ENCODE data around the gene NEU1. TPM values are rescaled to one million over a fixed set of nuclear protein-coding genes. Genes with fewer than 3 reads are reported as not detected.
"Not testable (repeated sequence)": the region's sequence is repeated elsewhere in the genome, so short reads cannot be mapped to it uniquely, and the experiment has no call there.

The NEU1 gene
- total RNA-seq, 2 experiments from 2014 or later = 5.5 to 13.4 TPM

DNA sequence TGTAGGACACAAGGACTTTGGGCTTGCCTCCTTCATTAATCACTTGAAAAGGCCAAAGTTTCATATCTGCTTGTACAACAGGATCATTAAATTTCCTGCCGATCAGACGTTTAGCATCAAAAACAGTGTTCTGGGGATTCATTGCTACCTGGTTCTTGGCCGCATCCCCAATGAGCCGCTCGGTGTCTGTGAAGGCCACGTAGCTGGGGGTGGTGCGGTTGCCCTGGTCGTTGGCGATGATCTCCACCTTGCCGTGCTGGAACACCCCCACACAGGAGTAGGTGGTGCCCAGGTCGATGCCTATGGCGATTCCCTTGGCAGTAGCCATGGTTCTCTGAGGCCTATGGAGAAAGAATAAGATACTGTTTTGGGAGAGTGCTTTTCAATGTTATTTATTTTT lies 51.0 kb downstream of the NEU1 start:
- POLR2A ChIA-PET = interaction anchor here (1.1 to 1.2 kb wide), 2 partner anchors 15 to 148 kb away, joined by 3 read pairs; no protein-coding TSS in a partner anchor
- Histone ChIP-seq H3K4me3 (ENCODE audit: low read depth, low read length, poor library complexity, severe bottlenecking) (no peak overlapping the region), H3K36me3 (ENCODE audit: insufficient read depth, low read length) (no peaks in the 10 kb centered on the region), H3K9me3 (ENCODE audit: low read length) (no peaks in the 10 kb centered on the region), H3K4me1 (ENCODE audit: insufficient read depth, low read length, poor library complexity, severe bottlenecking) (peaks cover 6% of the 10 kb centered on the region), H3K9me2 (ENCODE audit: insufficient read depth, low read length) (no peaks in the 10 kb centered on the region), H2AFZ (ENCODE audit: low read length) (no peak overlapping the region), H3K4me2 (ENCODE audit: low read length) (no peak overlapping the region), H3K27ac (ENCODE audit: low read depth, low read length, poor library complexity, severe bottlenecking) (no peak overlapping the region), H3K79me2 (ENCODE audit: insufficient read depth, low read depth, low read length) (no peaks in the 10 kb centered on the region; the same call in 1 of the 2 replicates), H4K20me1 (ENCODE audit: insufficient read depth, low read length) (no peaks in the 10 kb centered on the region)
- TF ChIP-seq, protein P1, sequence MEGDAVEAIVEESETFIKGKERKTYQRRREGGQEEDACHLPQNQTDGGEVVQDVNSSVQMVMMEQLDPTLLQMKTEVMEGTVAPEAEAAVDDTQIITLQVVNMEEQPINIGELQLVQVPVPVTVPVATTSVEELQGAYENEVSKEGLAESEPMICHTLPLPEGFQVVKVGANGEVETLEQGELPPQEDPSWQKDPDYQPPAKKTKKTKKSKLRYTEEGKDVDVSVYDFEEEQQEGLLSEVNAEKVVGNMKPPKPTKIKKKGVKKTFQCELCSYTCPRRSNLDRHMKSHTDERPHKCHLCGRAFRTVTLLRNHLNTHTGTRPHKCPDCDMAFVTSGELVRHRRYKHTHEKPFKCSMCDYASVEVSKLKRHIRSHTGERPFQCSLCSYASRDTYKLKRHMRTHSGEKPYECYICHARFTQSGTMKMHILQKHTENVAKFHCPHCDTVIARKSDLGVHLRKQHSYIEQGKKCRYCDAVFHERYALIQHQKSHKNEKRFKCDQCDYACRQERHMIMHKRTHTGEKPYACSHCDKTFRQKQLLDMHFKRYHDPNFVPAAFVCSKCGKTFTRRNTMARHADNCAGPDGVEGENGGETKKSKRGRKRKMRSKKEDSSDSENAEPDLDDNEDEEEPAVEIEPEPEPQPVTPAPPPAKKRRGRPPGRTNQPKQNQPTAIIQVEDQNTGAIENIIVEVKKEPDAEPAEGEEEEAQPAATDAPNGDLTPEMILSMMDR (conservative IDR thresholded peaks at IDR 0.05; ENCODE audit: low read length) = no peak
- intact Hi-C loops (cut with micrococcal nuclease; ENCODE audit: unreplicated experiment) = loop anchor here (10.0 kb wide), 1 partner anchor 1583 kb away; the partner anchor contains the start of gene KIFC1
- DNase-seq (ENCODE audit: low spot score) = no peak
- no TSS peak for BruUV-seq (replicated peaks)
- CTCF ChIA-PET (ENCODE audit: unreplicated experiment) = no interaction called here

DNA sequence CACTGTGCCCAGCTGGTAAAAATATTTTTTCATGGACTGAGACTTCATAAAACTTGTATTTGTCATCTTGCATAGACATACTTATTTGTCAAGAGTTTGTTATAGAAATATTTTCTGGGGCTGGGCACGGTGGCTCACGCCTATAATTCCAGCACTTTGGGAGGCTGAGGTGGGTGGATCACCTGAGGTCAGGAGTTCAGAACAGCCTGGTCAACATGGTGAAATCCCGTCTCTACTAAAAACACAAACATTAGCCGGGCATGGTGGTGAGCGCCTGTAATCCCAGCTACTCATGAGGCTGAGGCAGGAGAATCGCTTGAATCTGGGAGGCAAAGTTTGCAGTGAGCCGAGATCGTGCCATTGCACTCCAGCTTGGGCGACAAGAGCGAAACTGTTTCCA lies 54.0 kb downstream of the NEU1 start:
- Histone ChIP-seq H3K36me3 (ENCODE audit: insufficient read depth, low read length) (peaks cover 10% of the 10 kb centered on the region; the same call in 1 of the 2 replicates), H3K4me1 (ENCODE audit: insufficient read depth, low read length, poor library complexity, severe bottlenecking) (peaks cover 13% of the 10 kb centered on the region), H3K79me2 (ENCODE audit: insufficient read depth, low read depth, low read length) (peaks cover 19% of the 10 kb centered on the region)
- POLR2A ChIA-PET = interaction anchor here (0.6 to 2.1 kb wide), 3 partner anchors 24 to 99 kb away, joined by 3 to 8 read pairs (median 3); partner anchors contain the start of gene NEU1
- H3K27ac ChIP-seq (ENCODE audit: low read depth, low read length, poor library complexity, severe bottlenecking); DNase-seq (ENCODE audit: low spot score); H3K4me2 ChIP-seq (ENCODE audit: low read length); H3K4me3 ChIP-seq (ENCODE audit: low read depth, low read length, poor library complexity, severe bottlenecking); intact Hi-C loops (cut with micrococcal nuclease; ENCODE audit: unreplicated experiment); H4K20me1 ChIP-seq (ENCODE audit: insufficient read depth, low read length); BruUV-seq (replicated peaks); H2AFZ ChIP-seq (ENCODE audit: low read length); H3K9me3 ChIP-seq (ENCODE audit: low read length); H3K9me2 ChIP-seq (ENCODE audit: insufficient read depth, low read length); CTCF ChIA-PET (ENCODE audit: unreplicated experiment): not testable (repeated sequence)

Small RNA genes within 50 kb of the gene (small RNA-seq; reads per million reads assigned to genes)
- 116 reads per million, percentile 99 among the genes with 10 or more reads in this experiment for gene SNORD48
- gene SNORD52 = not detected

Other genes with a start within 250 kb of the NEU1 start
Only the 30 nearest of the 36 such genes appear.
- gene GPANK1, start 197.8 kb downstream of the NEU1 start, total RNA-seq (2014; rRNA removed; shearing (Covaris generic)) = 34.3 and 50.9 TPM in 2 replicates
- gene GPANK1, start 197.8 kb downstream of the NEU1 start, total RNA-seq (2022) = 38.8 and 40.7 TPM in 2 replicates
- 207 and 230 TPM in 2 replicates for gene CSNK2B, start 196.7 kb downstream of the NEU1 start, total RNA-seq (2014; rRNA removed; shearing (Covaris generic))
- gene CSNK2B, start 196.7 kb downstream of the NEU1 start, total RNA-seq (2022) = 245 and 254 TPM in 2 replicates
- gene LY6G5B, start 192.8 kb downstream of the NEU1 start, total RNA-seq (2014; rRNA removed; shearing (Covaris generic)) = 12.3 and 15.9 TPM in 2 replicates
- 28.7 and 32.0 TPM in 2 replicates for gene LY6G5B, start 192.8 kb downstream of the NEU1 start, total RNA-seq (2022)
- 1.6 and 1.8 TPM in 2 replicates for gene LY6G5C, start 181.8 kb downstream of the NEU1 start, total RNA-seq (2014; rRNA removed; shearing (Covaris generic))
- gene LY6G5C, start 181.8 kb downstream of the NEU1 start, total RNA-seq (2022) = 2.5 and 3.5 TPM in 2 replicates
- 28.6 and 34.8 TPM in 2 replicates for gene ABHD16A, start 159.5 kb downstream of the NEU1 start, total RNA-seq (2014; rRNA removed; shearing (Covaris generic))
- 32.7 and 35.2 TPM in 2 replicates for gene ABHD16A, start 159.5 kb downstream of the NEU1 start, total RNA-seq (2022)
- gene LY6G6F, start 156.0 kb downstream of the NEU1 start, total RNA-seq (2014; rRNA removed; shearing (Covaris generic)) = not detected in 2 replicates
- not detected in 2 replicates for gene LY6G6F, start 156.0 kb downstream of the NEU1 start, total RNA-seq (2022)
- not detected in 2 replicates for gene LY6G6D, start 147.5 kb downstream of the NEU1 start, total RNA-seq (2014; rRNA removed; shearing (Covaris generic))
- gene LY6G6D, start 147.5 kb downstream of the NEU1 start, total RNA-seq (2022) = not detected in 2 replicates
- gene LY6G6C, start 141.1 kb downstream of the NEU1 start, total RNA-seq (2014; rRNA removed; shearing (Covaris generic)) = not detected in 2 replicates
- not detected in 2 replicates for gene LY6G6C, start 141.1 kb downstream of the NEU1 start, total RNA-seq (2022)
- not detected in 2 replicates for gene MPIG6B, start 139.4 kb downstream of the NEU1 start, total RNA-seq (2014; rRNA removed; shearing (Covaris generic))
- gene MPIG6B, start 139.4 kb downstream of the NEU1 start, total RNA-seq (2022) = not detected in 2 replicates
- gene DDAH2, start 133.5 kb downstream of the NEU1 start, total RNA-seq (2014; rRNA removed; shearing (Covaris generic)) = 14.0 and 20.6 TPM in 2 replicates
- 20.4 and 26.4 TPM in 2 replicates for gene DDAH2, start 133.5 kb downstream of the NEU1 start, total RNA-seq (2022)
- 376 and 413 TPM in 2 replicates for gene CLIC1, start 126.3 kb downstream of the NEU1 start, total RNA-seq (2014; rRNA removed; shearing (Covaris generic))
- 314 and 318 TPM in 2 replicates for gene CLIC1, start 126.3 kb downstream of the NEU1 start, total RNA-seq (2022)
- 104 and 108 TPM in 2 replicates for gene MSH5, start 122.8 kb downstream of the NEU1 start, total RNA-seq (2014; rRNA removed; shearing (Covaris generic))
- 218 and 258 TPM in 2 replicates for gene MSH5, start 122.8 kb downstream of the NEU1 start, total RNA-seq (2022)
- 31.3 and 47.1 TPM in 2 replicates for gene SAPCD1, start 100.2 kb downstream of the NEU1 start, total RNA-seq (2014; rRNA removed; shearing (Covaris generic))
- 53.5 and 66.8 TPM in 2 replicates for gene SAPCD1, start 100.2 kb downstream of the NEU1 start, total RNA-seq (2022)
- 2.1 and 2.2 TPM in 2 replicates for gene VWA7, start 85.5 kb downstream of the NEU1 start, total RNA-seq (2014; rRNA removed; shearing (Covaris generic))
- 3.7 and 6.5 TPM in 2 replicates for gene VWA7, start 85.5 kb downstream of the NEU1 start, total RNA-seq (2022)
- 47.0 and 51.2 TPM in 2 replicates for gene VARS1, start 67.1 kb downstream of the NEU1 start, total RNA-seq (2014; rRNA removed; shearing (Covaris generic))
- 118 and 137 TPM in 2 replicates for gene VARS1, start 67.1 kb downstream of the NEU1 start, total RNA-seq (2022)
- gene LSM2, start 55.9 kb downstream of the NEU1 start, total RNA-seq (2014; rRNA removed; shearing (Covaris generic)) = 65.2 and 78.4 TPM in 2 replicates
- 78.0 and 82.6 TPM in 2 replicates for gene LSM2, start 55.9 kb downstream of the NEU1 start, total RNA-seq (2022)
- gene HSPA1L, start 47.5 kb downstream of the NEU1 start, total RNA-seq (2014; rRNA removed; shearing (Covaris generic)) = 0.19 TPM in 1 of 2 replicates, not detected in the other
- 0.15 and 0.49 TPM in 2 replicates for gene HSPA1L, start 47.5 kb downstream of the NEU1 start, total RNA-seq (2022)
- 0.22 and 0.41 TPM in 2 replicates for gene HSPA1A, start 47.3 kb downstream of the NEU1 start, total RNA-seq (2014; rRNA removed; shearing (Covaris generic))
- gene HSPA1A, start 47.3 kb downstream of the NEU1 start, total RNA-seq (2022) = 0.81 and 2.2 TPM in 2 replicates
- 160 and 177 TPM in 2 replicates for gene HSPA1B, start 35.1 kb downstream of the NEU1 start, total RNA-seq (2014; rRNA removed; shearing (Covaris generic))
- gene HSPA1B, start 35.1 kb downstream of the NEU1 start, total RNA-seq (2022) = 40.1 and 60.9 TPM in 2 replicates
- gene SLC44A4, start 16.2 kb upstream of the NEU1 start, total RNA-seq (2014; rRNA removed; shearing (Covaris generic)) = not detected in 2 replicates
- gene SLC44A4, start 16.2 kb upstream of the NEU1 start, total RNA-seq (2022) = not detected in 2 replicates
- 49.5 and 55.1 TPM in 2 replicates for gene EHMT2, start 34.9 kb upstream of the NEU1 start, total RNA-seq (2014; rRNA removed; shearing (Covaris generic))
- gene EHMT2, start 34.9 kb upstream of the NEU1 start, total RNA-seq (2022) = 70.4 and 76.8 TPM in 2 replicates
- 12.8 and 17.6 TPM in 2 replicates for gene ZBTB12, start 39.3 kb upstream of the NEU1 start, total RNA-seq (2014; rRNA removed; shearing (Covaris generic))
- gene ZBTB12, start 39.3 kb upstream of the NEU1 start, total RNA-seq (2022) = 20.2 and 21.0 TPM in 2 replicates
- gene C2, start 64.9 kb upstream of the NEU1 start, total RNA-seq (2014; rRNA removed; shearing (Covaris generic)) = 3.1 and 3.4 TPM in 2 replicates
- gene C2, start 64.9 kb upstream of the NEU1 start, total RNA-seq (2022) = 4.4 and 8.7 TPM in 2 replicates
- 1.1 TPM in 1 of 2 replicates, not detected in the other for gene CFB, start 83.3 kb upstream of the NEU1 start, total RNA-seq (2014; rRNA removed; shearing (Covaris generic))
- gene CFB, start 83.3 kb upstream of the NEU1 start, total RNA-seq (2022) = 1.2 and 2.4 TPM in 2 replicates
- 94.8 and 134 TPM in 2 replicates for gene NELFE, start 96.2 kb upstream of the NEU1 start, total RNA-seq (2014; rRNA removed; shearing (Covaris generic))
- gene NELFE, start 96.2 kb upstream of the NEU1 start, total RNA-seq (2022) = 76.1 and 77.8 TPM in 2 replicates
- 45.8 and 62.2 TPM in 2 replicates for gene SKIC2, start 96.4 kb upstream of the NEU1 start, total RNA-seq (2014; rRNA removed; shearing (Covaris generic))
- gene SKIC2, start 96.4 kb upstream of the NEU1 start, total RNA-seq (2022) = 69.8 and 77.5 TPM in 2 replicates
- 34.9 and 36.5 TPM in 2 replicates for gene DXO, start 109.3 kb upstream of the NEU1 start, total RNA-seq (2014; rRNA removed; shearing (Covaris generic))
- gene DXO, start 109.3 kb upstream of the NEU1 start, total RNA-seq (2022) = 17.5 and 28.0 TPM in 2 replicates
- 2.2 and 2.9 TPM in 2 replicates for gene C4A, start 119.2 kb upstream of the NEU1 start, total RNA-seq (2014; rRNA removed; shearing (Covaris generic))
- gene C4A, start 119.2 kb upstream of the NEU1 start, total RNA-seq (2022) = 4.8 and 6.6 TPM in 2 replicates
- gene C4B, start 152.0 kb upstream of the NEU1 start, total RNA-seq (2014; rRNA removed; shearing (Covaris generic)) = 2.5 and 2.9 TPM in 2 replicates
- 3.7 and 4.2 TPM in 2 replicates for gene C4B, start 152.0 kb upstream of the NEU1 start, total RNA-seq (2022)
- gene CYP21A2, start 175.6 kb upstream of the NEU1 start, total RNA-seq (2014; rRNA removed; shearing (Covaris generic)) = not detected in 2 replicates
- gene CYP21A2, start 175.6 kb upstream of the NEU1 start, total RNA-seq (2022) = not detected in 2 replicates

Data from OCI-LY7 (cell line).